Right lobe of liver (tissue), 6 donors: ENCODE results near the gene RAB3IL1. TPM values are rescaled to one million over a fixed set of nuclear protein-coding genes. Genes with fewer than 3 reads are reported as not detected.
"Not testable (repeated sequence)": the region's sequence is repeated elsewhere in the genome, so short reads cannot be mapped to it uniquely, and the experiment has no call there.

Source experiments
- ATAC-seq, 4 donors: fragments of 200-7000 bp; cut with Tn5 transposase; one replicate each; pipeline ENCODE4 v1.9.1; 2020; ENCODE audit warnings: mild to moderate bottlenecking in 4 of 4, moderate library complexity in 4 of 4
- DNase-seq, 3 donors: peaks; one replicate each; pipeline ENCODE4 v3.0.0-alpha.2; 2020
- H3K27ac ChIP-seq, 3 donors: fragments of 200-600 bp; one replicate each; pipeline ENCODE4 v1.8.0; 2022
- H3K27me3 ChIP-seq, 2 donors: fragments of 200-600 bp; one replicate each; pipeline ENCODE4 v1.8.0; 2022
- H3K36me3 ChIP-seq, 4 donors: fragments of 200-600 bp; sonication (generic) in 1 of 4; one replicate each; pipeline versions ENCODE4 v1.5.1 to v1.8.0; 2017 to 2022; ENCODE audit warnings: control low read depth in 1 of 4
- H3K4me1 ChIP-seq, 4 donors: fragments of 200-600 bp; sonication (generic) in 1 of 4; one replicate each; pipeline versions ENCODE4 v1.5.1 to v1.8.0; 2017 to 2022; ENCODE audit warnings: control low read depth in 1 of 4
- H3K4me3 ChIP-seq, 3 donors: fragments of 200-600 bp; one replicate each; pipeline ENCODE4 v1.8.0; 2022
- H3K9me3 ChIP-seq, 4 donors: fragments of 200-600 bp; sonication (generic) in 1 of 4; one replicate each; pipeline versions ENCODE4 v1.5.1 to v1.8.0; 2017 to 2022; ENCODE audit warnings: control low read depth in 1 of 4
- POLR2A ChIP-seq: fragments of 450-650 bp; IDR thresholded peaks from one replicate; pipeline ENCODE4 v1.6.1; 2017; ENCODE audit warnings: antibody characterized with exemption, mild to moderate bottlenecking
- WGBS: methylation state at CpG from one replicate; pipeline ENCODE4 v1.1.6; 2018; ENCODE audit warnings: low coverage, low lambda C conversion rate; ENCODE audit not compliant: insufficient coverage; ENCODE audit errors: missing lambda C conversion rate; 5-methylcytosine and 5-hydroxymethylcytosine counted together
- intact Hi-C, 2 donors: fragments of 100-400 bp; cut with DNase I; formaldehyde crosslinking; loops; one replicate each; pipeline versions ENCODE4 v1.11.2 to v1.14.1; 2022
- total RNA-seq, 6 experiments: library from RNA; depleted of rRNA in 2 of 6; stranded (reverse); fragments of >200 nt in 2 of 6; fragmentation: NEBNext Ultra II Directional in 3 of 6; extraction: Animal tissue kit (Norgen Biotek cat#: 25700) in 3 of 6; gene quantifications; one replicate each; pipeline versions ENCODE4 v1.1.0 to v1.2.4, GENCODE V29; 2016 to 2023
- TF ChIP-seq, protein P1 (sequence below), 4 donors: fragments of 200-600 bp in 3 of 4; fragments of 450-650 bp in 1 of 4; IDR thresholded peaks; one replicate each; pipeline versions ENCODE4 v1.5.1 to v1.8.0; 2016 to 2022; ENCODE audit warnings: antibody characterized with exemption in 4 of 4, mild to moderate bottlenecking in 2 of 4
- donor health status: DM: no; HTN: yes; CAD: no.
- donor health status: DM: no; HTN: no; CAD: no.
- donor health status: DM: no; HTN: no; CAD: no.
- donor health status: DM: no; HTN: yes; CAD: no.
- donor health status: DM: no; HTN: yes; CAD: no.

Gene RAB3IL1
- total RNA-seq, 6 experiments from 2014 or later = 3.2 to 9.1 (median 4.2) TPM

- no peaks in the 10 kb centered on the region for H3K9me3 ChIP-seq
- DNase-seq (no peak), ATAC-seq (no peak)
- H3K36me3 ChIP-seq = no peaks in the 10 kb centered on the region
- H3K27ac ChIP-seq = no peak overlapping the region
- TF ChIP-seq, protein P1, sequence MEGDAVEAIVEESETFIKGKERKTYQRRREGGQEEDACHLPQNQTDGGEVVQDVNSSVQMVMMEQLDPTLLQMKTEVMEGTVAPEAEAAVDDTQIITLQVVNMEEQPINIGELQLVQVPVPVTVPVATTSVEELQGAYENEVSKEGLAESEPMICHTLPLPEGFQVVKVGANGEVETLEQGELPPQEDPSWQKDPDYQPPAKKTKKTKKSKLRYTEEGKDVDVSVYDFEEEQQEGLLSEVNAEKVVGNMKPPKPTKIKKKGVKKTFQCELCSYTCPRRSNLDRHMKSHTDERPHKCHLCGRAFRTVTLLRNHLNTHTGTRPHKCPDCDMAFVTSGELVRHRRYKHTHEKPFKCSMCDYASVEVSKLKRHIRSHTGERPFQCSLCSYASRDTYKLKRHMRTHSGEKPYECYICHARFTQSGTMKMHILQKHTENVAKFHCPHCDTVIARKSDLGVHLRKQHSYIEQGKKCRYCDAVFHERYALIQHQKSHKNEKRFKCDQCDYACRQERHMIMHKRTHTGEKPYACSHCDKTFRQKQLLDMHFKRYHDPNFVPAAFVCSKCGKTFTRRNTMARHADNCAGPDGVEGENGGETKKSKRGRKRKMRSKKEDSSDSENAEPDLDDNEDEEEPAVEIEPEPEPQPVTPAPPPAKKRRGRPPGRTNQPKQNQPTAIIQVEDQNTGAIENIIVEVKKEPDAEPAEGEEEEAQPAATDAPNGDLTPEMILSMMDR (IDR thresholded peaks at IDR 0.05) = no peak
- TF ChIP-seq POLR2A = no peak
- no peaks in the 10 kb centered on the region for H3K4me1 ChIP-seq
- no peaks in the 10 kb centered on the region for H3K27me3 ChIP-seq
- no peak overlapping the region for H3K4me3 ChIP-seq
- intact Hi-C loops = loop anchor here in 1 of 2 donors (10.0 kb wide), 1 partner anchor 79 kb away; no protein-coding TSS in a partner anchor
- 76% methylated on average over 2 of the region's 5 CpGs for WGBS
Observed at GRCh38 chr11:61883947-61884346, 33.4 kb downstream of the RAB3IL1 start.

- TF ChIP-seq, protein P1 (IDR thresholded peaks at IDR 0.05) = no peak
- no peak for TF ChIP-seq POLR2A
- no peaks in the 10 kb centered on the region for H3K9me3 ChIP-seq
- H3K27me3 ChIP-seq = no peaks in the 10 kb centered on the region
- no peak overlapping the region for H3K27ac ChIP-seq
- H3K4me3 ChIP-seq = no peak overlapping the region
- intact Hi-C loops = loop anchor here in 1 of 2 donors (10.0 kb wide), 1 partner anchor 79 kb away; no protein-coding TSS in a partner anchor
- WGBS = 96% methylated on average over 10 of the region's 10 CpGs
- ATAC-seq (no peak), DNase-seq (no peak)
- H3K4me1 ChIP-seq = no peaks in the 10 kb centered on the region
- no peaks in the 10 kb centered on the region for H3K36me3 ChIP-seq
Observed at GRCh38 chr11:61883327-61883726, 34.0 kb downstream of the RAB3IL1 start.

GRCh38 chr11:61882879-61883278, 34.5 kb downstream of the RAB3IL1 start:
- no peak for TF ChIP-seq POLR2A
- TF ChIP-seq, protein P1 (IDR thresholded peaks at IDR 0.05) = no peak
- Histone ChIP-seq H3K4me3 (no peak overlapping the region), H3K36me3 (no peaks in the 10 kb centered on the region), H3K9me3 (no peaks in the 10 kb centered on the region), H3K27me3 (no peaks in the 10 kb centered on the region), H3K4me1 (no peaks in the 10 kb centered on the region), H3K27ac (no peak overlapping the region)
- 86% methylated on average over 5 of the region's 6 CpGs for WGBS
- ATAC-seq (no peak), DNase-seq (no peak)
- intact Hi-C loops = loop anchor here in 1 of 2 donors (10.0 kb wide), 1 partner anchor 78 kb away; no protein-coding TSS in a partner anchor

- ATAC-seq, H3K27me3 ChIP-seq, H3K36me3 ChIP-seq, H3K9me3 ChIP-seq, H3K4me1 ChIP-seq, DNase-seq, H3K4me3 ChIP-seq, H3K27ac ChIP-seq: not testable (repeated sequence)
- intact Hi-C loops = loop anchor here in 1 of 2 donors (10.0 kb wide), 1 partner anchor 77 kb away; no protein-coding TSS in a partner anchor
- WGBS = 92% methylated on average over 2 of the region's 3 CpGs
Observed at GRCh38 chr11:61882267-61882666, 35.1 kb downstream of the RAB3IL1 start.

DNA sequence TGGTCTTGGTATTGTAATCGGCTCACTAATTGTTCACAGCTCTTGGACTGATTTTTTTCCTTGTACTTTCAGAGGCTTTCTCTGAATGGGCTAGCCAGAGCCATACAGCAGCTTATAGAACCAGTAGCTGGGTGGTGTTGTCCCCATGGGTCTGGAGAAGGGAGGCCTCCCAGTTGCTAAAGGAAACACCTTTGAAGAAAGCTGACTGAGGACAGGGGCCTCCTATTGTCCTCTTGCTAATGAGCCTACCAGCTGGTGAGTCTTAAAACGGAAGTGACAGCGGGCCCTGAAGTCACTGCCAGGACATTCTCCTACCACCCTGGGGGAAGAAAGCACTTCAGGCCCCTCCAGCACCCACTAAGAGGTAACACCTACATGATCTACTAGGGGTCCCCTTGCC, 36.0 kb downstream of the RAB3IL1 start:
- WGBS = 71% methylated on average over 1 of the region's 3 CpGs
- DNase-seq (no peak), ATAC-seq (no peak)
- Histone ChIP-seq H3K9me3 (no peaks in the 10 kb centered on the region), H3K27me3 (no peaks in the 10 kb centered on the region), H3K4me3 (no peak overlapping the region), H3K36me3 (no peaks in the 10 kb centered on the region), H3K27ac (no peak overlapping the region), H3K4me1 (no peaks in the 10 kb centered on the region)
- TF ChIP-seq, protein P1 (IDR thresholded peaks at IDR 0.05) = no peak
- TF ChIP-seq POLR2A = no peak
- intact Hi-C loops = loop anchor here in 1 of 2 donors (10.0 kb wide), 1 partner anchor 77 kb away; no protein-coding TSS in a partner anchor
